Gastrocnemius medialis (tissue), 4 donors: ENCODE data around the gene HIVEP1.
A peak's percentile ranks its signal among the peaks of the same experiment; 100 is the strongest.

Source experiments
- POLR2A ChIP-seq, 2 donors: fragments of 450-650 bp; IDR thresholded peaks; one replicate each; pipeline ENCODE4 v1.6.1; 2017; ENCODE audit warnings: antibody characterized with exemption in 2 of 2, mild to moderate bottlenecking in 2 of 2, moderate library complexity in 2 of 2
- TF ChIP-seq, protein P1 (sequence below), 5 experiments: fragments of 450-650 bp in 3 of 5; fragments of 200-600 bp in 2 of 5; sonication (generic) in 2 of 5; IDR thresholded peaks in 4 of 5; conservative IDR thresholded peaks in 1 of 5; 1 replicate in 4 of 5; 2 replicates in 1 of 5; pipeline ENCODE4 v1.5.1; 2016 to 2019; ENCODE audit warnings: antibody characterized with exemption in 5 of 5, mild to moderate bottlenecking in 3 of 5, moderate library complexity in 3 of 5

DNA sequence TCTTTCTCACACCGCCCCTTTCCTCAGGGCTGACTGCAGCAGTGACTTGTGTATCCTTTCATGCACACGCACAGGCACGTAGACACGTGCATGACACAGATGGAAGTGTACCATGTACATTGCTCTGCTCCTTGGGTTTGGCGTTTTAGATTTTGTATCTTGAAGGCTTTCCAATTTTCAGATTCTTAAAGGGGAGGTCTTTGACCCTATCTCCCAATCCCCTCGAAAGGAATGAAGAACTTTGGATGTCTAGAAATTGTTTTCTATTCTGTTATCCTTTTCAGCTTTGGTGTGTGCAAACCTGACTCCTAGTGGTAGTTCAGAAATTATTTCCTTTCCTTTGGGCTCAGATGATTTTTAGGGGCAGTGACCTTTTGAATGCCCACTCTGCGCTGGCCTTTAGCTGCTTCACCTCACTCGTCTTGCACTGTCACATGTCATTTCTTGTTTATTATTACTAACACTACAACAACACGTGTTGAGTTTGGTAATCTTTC lies 63.0 kb downstream of the HIVEP1 start:
- no peak for TF ChIP-seq POLR2A (IDR thresholded peaks at IDR 0.05)
- TF ChIP-seq, protein P1, sequence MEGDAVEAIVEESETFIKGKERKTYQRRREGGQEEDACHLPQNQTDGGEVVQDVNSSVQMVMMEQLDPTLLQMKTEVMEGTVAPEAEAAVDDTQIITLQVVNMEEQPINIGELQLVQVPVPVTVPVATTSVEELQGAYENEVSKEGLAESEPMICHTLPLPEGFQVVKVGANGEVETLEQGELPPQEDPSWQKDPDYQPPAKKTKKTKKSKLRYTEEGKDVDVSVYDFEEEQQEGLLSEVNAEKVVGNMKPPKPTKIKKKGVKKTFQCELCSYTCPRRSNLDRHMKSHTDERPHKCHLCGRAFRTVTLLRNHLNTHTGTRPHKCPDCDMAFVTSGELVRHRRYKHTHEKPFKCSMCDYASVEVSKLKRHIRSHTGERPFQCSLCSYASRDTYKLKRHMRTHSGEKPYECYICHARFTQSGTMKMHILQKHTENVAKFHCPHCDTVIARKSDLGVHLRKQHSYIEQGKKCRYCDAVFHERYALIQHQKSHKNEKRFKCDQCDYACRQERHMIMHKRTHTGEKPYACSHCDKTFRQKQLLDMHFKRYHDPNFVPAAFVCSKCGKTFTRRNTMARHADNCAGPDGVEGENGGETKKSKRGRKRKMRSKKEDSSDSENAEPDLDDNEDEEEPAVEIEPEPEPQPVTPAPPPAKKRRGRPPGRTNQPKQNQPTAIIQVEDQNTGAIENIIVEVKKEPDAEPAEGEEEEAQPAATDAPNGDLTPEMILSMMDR (IDR thresholded peaks at IDR 0.05 in 4 of 5, conservative IDR thresholded peaks at IDR 0.05 in 1 of 5), result peak in 1 of 5 experiments; percentile 13
